ENCODE measurements around the gene SH3BP5.
A peak's percentile ranks its signal among the peaks of the same experiment; 100 is the strongest.

The SH3BP5 gene

GRCh38 chr3:15297608-15298350 is 34.6 kb downstream of the SH3BP5 start:
- no peak for DNase-seq

GRCh38 chr3:15295506-15295905 is 36.9 kb downstream of the SH3BP5 start:
- DNase-seq = no peak

- no peak for DNase-seq
Measured at GRCh38 chr3:15294929-15295328, 37.5 kb downstream of the SH3BP5 start.

- no peak for DNase-seq
Measured at GRCh38 chr3:15292765-15293522, 39.4 kb downstream of the SH3BP5 start.

GRCh38 chr3:15291589-15292541 is 40.5 kb downstream of the SH3BP5 start:
- DNase-seq = peak; percentile 37 to 91 (median 57)

GRCh38 chr3:15290736-15291135 is 41.6 kb downstream of the SH3BP5 start:
- DNase-seq = no peak

- DNase-seq = no peak
Measured at GRCh38 chr3:15289661-15290060, 42.7 kb downstream of the SH3BP5 start.

- no peak for DNase-seq
Measured at GRCh38 chr3:15288331-15289035, 43.9 kb downstream of the SH3BP5 start.

- no peak for DNase-seq
Measured at GRCh38 chr3:15287565-15288330, 44.6 kb downstream of the SH3BP5 start.

- DNase-seq = no peak
Measured at GRCh38 chr3:15286022-15286421, 46.4 kb downstream of the SH3BP5 start.

GRCh38 chr3:15284121-15284889 is 48.1 kb downstream of the SH3BP5 start:
- DNase-seq = no peak

GRCh38 chr3:15283702-15284101 is 48.7 kb downstream of the SH3BP5 start:
- DNase-seq = no peak

- no peak for DNase-seq
Measured at GRCh38 chr3:15281817-15282216, 50.6 kb downstream of the SH3BP5 start.

- DNase-seq = no peak
Measured at GRCh38 chr3:15280853-15281532, 51.4 kb downstream of the SH3BP5 start.

- no peak for DNase-seq
Measured at GRCh38 chr3:15279671-15280402, 52.5 kb downstream of the SH3BP5 start.

- no peak for DNase-seq
Measured at GRCh38 chr3:15279205-15279604, 53.2 kb downstream of the SH3BP5 start.

- no peak for DNase-seq
Measured at GRCh38 chr3:15277861-15278500, 54.4 kb downstream of the SH3BP5 start.

- no peak for DNase-seq
Measured at GRCh38 chr3:15276028-15276724, 56.2 kb downstream of the SH3BP5 start.
